Hepatic stellate cell (primary cell): Measurements from ENCODE around the gene ANK3.

Source experiments
- DNase-seq: peaks from one replicate; pipeline ENCODE4 v3.0.0; 2011; ENCODE audit warnings: low spot score

ANK3 gene

DNA sequence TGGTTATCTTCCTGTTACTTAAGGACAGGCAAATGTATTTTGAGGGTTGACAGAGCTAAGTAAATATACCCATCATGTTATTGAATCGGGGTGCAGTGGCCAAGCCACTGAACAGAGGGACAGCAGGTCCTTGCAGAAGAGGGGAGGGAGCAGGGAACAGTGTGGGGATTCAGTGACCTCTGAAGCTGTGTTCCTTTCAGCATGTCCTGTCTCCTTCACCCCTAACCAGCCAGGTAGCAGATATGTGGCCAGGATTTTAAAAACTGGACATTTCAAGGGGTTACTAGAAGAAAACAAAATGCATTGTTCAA, 12.7 kb downstream of the ANK3 start:
- no peak for DNase-seq

DNA sequence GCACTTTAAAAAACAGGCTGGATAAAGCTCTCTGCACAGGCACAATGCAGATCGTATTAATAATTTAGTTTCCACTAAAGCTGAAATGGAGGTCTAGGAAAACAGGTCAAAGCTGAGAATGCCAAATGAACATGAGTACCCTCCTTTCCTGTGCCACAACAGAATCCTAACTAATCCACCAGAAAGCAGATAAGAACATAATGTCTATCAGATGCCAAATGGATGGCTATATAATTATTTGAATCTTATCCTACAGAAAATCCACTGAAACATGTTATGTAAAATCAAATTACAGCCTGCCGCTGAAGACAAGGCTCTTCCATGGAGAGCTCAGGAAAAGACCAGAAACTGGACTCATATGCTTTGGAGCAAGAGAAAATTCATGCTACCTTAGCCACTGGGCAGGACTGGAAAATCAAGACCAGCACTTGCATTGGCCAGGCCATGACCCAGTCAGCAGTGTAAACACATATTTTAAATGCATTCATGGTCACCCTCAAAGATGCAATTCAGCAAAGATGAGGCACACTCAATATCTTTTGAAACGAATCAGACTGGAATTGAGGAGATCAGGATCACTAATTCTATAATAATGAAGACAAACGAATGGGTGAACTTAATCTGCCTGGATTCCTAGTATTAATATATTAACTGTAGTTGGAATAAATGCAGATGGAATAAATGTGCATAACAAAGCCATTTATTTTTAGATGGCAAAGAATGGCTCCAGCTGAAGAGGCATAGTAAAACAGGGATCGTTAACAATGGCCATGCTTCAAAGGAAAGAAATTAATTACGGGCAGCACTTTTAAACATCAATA, 13.2 kb downstream of the ANK3 start:
- no peak for DNase-seq

DNA sequence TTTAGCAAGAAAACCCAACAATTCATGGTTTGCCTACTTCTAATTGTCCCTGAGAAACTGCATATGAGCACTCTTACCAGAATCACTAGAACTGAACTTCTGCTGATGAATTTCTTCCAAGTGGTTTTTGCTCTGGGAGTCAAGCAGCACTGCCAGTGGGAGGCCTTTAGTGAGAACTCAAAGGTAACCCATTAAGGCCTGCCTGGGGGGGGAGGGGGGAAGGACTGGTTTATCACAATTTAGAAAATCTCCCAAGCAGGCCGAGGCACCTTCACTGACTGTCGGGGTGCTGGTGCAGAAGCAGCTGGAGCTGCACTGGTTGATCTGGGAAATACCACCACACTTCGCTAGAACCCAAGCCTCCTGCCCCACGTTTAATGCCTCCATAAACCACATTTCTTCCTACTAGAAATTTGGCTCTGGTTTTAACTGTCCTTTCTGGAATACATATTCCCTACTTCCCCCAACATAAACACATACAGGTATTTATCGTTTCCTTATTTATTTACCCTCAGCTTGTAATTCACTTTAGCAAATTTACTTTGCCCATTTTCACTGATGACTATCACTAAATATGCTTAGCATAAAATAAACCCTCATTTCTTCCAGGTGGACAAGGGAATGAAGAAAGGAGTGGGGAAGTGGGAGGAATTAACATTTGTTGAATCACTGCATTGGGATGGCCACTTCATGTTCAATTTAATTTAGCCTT, 14.2 kb downstream of the ANK3 start:
- DNase-seq, result no peak

DNA sequence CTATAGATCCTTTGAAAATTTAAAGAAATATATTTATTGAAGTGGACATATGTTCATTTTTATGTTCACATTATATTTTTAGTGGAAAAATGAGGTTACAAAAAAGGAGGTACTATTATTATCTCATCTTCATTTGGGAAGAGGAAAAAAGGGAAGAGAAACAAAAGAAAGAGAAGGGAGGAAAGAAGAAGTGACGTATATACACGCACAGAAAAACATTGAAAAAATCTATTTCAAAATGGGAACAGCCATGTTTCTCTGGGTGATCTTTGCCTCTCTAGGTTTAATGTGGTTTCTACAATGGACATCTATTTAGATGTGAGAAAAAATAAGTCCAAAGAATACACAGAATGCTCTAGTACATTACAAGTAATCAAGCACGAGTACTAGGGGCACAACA, 14.8 kb downstream of the ANK3 start:
- DNase-seq, result no peak

DNA sequence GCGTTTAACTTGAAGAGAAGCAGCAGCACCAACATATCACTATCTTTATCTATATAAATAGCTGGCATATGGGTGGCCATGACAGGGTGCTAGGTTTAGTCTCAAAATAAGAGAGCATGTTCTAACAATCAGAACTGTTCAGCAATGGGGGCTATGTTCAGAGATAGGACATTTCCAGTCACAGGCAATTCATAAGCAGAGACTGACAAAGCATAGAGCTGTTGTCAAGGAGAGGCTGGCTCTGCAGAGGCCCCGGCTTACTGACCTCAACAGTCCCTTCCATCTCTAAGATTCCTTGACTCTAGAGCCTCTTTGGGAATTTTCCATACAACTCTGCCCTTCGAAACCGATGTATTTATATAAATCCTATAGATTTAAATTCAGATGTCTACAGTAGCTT, 17.2 kb downstream of the ANK3 start:
- DNase-seq, result no peak

DNA sequence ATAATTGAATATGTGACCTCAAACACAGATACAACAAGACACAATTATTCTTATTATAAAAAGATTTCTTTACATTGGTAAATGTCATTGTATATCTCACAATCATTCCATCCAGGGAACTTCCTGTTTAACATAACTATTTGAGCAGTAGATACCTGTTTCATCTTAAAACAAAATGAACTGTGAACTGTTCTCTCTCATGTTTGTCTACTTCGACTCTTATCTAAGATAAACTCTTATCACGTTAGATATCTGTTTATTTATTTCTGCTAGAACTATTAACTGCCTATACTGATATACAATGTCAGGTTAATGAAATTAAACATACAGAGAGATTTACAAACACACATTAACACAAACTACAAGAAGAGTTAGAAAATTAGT, 20.1 kb downstream of the ANK3 start:
- DNase-seq, result no peak

DNA sequence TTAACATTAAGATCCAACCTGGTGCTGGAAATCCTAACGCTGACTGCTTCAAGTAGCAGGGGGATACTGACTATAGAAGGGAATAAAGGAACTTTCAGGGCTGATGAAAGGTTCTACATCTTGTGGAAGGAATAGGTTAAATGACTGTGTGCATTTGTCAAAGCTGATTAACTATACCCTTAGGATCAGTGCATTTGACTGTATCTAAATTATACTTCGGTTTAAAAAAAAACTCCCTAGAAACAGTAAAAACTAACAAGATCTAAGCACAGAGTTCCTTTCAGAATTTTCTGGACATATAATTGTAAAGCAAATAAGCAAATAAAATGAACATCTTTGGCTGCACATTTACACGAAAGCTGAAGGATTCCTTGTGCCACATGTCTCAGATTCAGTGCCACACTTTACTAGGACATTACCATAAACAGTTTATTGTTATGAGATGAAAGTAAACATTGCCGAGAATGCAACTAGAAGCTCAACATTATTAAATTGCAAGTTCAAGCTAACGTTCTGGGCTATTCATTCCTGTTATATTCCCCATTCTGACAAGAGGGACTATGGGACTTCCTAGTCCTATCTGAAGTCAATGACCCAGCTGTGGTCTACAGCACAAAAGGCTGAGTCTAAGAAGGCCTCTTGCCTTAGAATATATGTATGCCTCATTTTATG, 20.7 kb downstream of the ANK3 start:
- no peak for DNase-seq

DNA sequence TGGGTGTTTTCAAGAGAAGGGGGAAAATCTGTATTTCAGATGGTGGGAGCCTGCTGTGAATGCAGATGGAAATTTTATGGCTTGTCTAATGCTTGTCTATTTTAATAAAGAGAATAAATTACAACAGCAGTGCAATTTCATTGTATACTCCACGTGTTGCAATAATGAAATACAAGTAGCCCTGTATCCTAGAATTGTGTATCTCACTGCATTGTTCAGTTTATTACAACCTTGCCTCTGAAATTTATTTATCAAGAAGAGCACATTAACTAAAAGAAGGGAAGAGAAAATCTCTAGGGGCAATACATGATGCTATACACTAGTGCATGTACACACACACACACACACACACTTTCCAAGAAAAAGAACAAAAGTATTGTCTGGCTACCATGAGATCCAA, 21.8 kb downstream of the ANK3 start:
- DNase-seq, result no peak

DNA sequence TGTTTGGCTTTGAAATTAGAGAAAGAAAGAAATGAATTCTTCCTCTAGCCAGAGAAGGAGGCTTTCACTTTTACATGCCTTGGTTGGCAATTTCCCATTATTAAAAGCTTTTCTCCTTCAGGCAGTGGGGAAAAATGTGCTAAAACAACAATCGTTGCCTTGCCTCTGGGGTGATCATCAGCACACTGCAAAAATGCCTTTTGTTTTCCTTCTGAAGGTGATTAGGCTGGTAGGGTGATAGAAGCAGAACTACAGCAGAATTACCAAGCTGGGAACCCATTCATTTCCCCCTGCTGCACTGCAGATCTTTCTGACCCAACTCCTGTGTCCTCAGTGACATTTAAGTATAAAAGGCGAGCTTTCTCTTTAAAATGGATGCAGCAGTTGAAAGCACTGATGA, 22.2 kb downstream of the ANK3 start:
- no peak for DNase-seq

DNA sequence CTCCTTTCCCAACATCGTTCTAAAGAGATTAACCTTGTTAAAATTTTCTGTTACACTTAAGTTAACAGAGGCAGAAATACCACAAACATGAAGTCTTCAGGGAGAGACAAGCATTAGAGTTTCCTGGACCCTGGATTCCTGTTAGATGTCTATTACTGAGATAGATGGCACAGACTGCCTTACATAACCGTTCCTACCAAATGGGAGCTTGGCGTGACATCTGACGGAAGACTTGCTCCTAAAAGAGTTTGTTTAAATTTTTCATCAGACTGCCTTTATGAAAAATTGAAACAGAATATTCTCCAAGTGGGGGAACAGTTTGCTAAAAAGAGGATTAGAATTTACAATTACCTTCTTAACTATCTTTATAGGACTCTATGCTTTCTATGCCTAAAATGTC, 22.7 kb downstream of the ANK3 start:
- no peak for DNase-seq

DNA sequence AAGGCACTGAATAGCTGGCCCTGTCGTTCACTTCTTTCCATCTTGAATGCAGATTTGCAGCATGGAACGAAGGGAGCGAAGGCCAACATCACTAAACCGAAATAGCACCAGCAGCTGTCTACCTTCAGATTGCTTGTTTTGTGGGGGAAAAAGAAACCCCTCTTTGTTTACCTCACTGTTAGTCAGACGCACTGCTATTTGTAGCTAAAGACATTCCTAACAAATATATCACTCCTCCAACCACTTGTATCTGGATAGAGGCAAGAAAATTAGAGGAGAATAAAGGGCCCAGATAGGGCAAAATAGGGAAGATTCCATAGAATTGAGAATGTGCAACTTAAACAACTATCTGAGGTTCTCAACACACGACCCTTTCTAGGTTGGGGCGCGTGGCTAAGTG, 26.5 kb downstream of the ANK3 start:
- DNase-seq, result no peak

DNA sequence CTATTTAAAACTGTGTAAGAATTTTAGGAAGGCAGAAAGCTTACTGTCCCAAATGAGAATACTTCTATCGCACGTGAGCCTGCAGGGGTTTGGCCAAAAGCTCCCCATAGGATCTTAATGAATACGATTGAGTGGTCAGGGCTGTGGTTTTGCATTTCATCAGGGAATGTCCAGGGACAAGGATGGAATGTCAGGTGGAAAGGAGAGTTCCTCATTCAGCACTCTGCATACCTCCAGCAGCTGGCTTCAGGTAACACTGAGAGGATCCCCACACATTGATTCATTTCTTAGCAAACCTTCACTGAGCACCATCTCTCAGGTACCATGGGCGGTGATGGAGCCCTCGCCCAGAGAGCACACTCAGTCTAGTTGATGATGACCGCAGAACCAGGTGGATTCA, 27.2 kb downstream of the ANK3 start:
- DNase-seq, result no peak

DNA sequence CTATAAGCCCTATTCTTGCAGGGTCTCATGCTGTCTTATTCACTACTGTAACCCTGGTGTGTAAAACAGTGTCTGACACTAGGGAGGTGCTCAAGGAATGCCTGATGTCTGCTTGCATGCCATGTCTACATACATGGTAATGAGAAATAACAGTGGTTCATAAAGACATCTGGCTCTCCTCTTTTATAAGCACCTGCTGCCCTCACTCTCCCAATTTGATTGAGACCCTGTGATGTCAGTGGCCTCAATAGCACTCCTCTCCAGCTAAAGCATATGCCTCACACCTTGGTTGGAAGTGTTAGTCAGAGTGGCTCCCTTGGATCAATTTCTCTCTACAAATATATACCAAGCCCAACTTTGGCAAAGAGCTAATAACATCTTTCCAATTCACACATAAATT, 30.6 kb downstream of the ANK3 start:
- no peak for DNase-seq

DNA sequence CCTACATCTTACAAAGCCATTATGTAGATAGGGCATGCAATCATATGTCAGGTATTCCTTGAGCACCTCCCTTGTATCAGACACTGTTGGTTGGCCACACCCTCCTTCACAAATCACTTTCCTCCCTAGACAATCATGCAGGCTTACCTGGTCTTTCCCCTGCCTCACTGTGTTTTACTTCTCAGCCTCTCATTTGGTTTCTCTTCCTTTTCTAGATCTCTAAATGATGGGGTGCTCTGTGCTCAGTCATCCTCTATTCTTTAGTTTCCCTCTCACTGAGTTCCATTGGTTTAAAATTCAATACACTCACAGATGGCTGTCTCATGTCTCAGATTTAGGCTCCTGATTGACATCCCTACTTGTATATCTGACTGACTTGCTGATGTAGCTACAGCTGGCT, 31.4 kb downstream of the ANK3 start:
- no peak for DNase-seq

DNA sequence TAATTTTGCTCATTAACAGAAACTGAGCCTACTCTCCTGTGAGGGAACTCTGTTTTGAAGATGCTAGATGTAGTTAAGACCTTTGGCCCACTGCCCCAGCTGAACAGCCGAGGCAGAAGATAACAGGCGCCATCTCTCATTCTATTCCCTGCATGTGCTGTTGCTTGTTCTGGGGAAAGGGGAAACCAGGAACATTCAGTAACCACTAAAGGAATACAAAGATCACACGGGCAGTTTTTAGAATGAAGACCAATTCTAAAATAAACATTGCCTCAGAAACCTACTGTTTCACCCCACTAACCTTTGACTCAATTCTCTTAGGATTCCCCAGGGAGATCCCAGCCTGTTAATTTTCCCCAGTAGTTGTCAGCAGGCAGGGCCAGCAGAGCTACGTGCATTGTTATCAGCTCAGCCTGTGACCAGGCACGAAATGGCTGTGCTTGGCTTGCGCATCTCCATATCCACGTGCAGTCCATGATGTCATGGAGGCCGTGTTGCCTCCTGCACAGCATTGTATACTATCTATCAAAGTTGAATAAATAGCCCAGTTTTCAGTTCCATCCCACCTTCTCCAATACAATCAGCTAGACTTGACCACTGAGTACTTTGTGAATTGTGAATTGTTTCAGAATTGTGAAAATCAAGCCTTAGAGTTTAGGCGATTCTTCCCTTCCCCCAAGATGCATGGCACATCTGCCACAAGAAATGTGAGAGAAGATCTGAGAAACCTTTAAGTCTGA, 36.0 kb downstream of the ANK3 start:
- DNase-seq, result peak; percentile 41

DNA sequence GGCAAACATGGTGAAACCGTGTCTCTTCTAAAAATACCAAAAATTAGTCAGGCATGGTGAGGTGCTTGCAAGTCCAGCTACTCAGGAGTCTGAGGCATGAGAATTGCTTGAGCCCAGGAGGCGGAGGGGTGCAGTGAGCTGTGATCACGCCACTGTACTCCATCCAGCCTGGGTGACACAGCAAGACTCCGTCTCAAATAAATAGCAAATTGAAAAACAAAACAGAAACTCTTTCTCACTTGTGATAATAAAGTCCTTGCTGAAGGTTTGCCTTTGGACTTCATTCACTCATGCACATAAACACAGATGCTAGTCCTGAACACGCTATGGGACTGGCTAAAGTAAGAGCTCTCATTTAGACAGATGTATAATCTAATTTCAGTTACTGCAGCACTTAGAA, 37.6 kb downstream of the ANK3 start:
- no peak for DNase-seq

DNA sequence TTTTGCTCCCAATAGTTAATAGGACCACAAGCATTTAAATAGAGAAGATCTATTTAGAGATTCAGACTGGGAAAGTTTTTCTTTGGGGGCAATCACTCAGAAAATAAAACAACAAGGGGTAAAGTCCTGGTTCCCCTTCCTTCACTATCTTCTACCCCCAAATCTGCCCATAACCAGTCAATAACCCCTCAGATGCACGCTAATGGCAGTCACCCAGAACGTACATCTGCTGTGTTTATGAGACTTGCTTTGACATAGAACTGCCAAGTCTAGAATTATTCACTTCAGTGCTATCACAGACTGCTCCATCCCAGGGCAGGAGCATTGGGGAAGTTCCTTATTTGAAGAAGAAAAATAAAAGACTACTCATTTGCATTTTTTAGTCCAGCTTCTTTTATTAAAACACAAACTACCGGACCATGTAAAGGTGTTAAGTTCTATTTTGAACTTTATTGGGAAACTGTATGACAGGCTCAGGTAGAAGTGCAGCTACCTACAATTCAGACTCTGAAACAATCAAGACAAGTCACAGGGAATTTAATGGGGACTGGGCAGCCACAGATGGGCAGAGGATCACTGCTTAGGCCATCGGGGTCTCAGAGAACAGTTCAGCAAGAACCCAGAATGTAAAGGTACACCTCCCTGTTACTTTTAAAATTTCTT, 38.4 kb downstream of the ANK3 start:
- no peak for DNase-seq

DNA sequence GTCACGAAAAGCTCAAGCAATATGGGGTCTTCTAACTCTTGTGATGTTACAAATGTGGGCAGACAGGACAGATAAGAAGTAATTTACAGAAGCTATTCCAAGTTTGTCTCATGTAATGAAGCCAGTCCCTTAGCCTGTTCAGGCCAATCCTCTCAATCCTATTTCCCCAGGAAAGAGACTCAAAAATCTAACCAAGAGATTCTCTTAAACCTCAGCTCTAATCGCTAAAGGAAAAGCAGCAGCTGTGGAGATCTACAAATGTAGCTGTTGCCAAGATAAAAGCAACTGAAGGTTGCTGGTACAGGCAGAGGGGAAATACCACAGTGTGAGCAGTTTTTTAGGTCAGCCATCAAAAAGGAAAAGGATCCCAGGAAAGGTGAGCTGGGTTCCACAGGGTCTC, 39.3 kb downstream of the ANK3 start:
- DNase-seq, result no peak

DNA sequence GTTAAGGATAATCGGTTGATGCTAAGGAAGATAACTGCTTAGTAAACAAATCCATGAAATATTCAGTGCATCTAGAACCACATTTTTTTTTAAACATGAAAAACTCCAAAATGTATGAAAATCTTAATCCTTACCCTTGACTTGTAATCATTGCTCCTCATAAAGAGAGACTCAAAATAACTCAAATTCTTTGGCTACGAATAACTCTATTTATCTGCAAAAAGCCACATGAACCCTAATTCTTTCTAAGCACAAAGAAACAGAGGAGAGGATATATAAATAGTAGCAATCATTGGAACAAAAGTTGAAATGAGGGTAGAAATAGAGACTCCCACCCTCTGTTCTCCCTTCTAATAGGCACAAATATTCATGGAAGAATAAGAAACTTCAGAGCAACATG, 40.2 kb downstream of the ANK3 start:
- no peak for DNase-seq

DNA sequence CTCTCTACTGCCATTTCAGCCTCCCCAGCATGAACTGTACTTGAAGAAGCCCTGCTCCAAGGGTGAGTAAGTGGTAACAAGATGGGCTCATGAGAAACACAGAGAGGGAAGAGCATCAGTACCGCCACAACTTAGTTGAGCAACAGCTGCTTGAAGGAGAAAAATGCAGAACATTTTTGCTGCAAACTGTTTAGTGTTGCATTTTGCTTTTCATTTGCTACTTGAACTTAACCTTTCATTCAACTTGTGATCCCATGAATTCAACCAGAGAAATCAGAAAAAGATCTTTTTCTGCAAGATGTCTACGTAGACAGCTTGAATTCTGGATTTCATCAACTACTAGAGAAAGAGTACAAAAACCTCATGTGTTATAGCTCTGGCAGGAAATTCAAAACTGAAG, 40.7 kb downstream of the ANK3 start:
- DNase-seq, result no peak

DNA sequence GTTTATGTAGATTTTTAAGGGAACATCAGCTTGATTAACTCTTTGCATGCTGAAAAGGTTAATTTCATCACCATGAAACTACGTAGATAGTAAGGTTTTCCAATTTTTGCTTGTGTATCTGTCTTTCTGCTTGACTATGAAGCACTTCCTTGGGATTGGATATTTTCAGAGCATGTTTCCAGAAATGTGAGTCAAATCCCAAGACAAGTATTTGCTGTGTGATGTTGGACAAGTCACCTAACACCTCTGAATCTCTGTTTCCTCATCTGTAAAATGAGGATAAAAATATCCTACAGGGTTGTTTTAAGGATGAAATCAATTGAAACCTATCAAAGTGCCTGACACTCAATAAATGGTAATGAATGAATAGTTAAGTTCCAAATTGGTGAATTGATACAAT, 42.4 kb downstream of the ANK3 start:
- DNase-seq, result no peak

DNA sequence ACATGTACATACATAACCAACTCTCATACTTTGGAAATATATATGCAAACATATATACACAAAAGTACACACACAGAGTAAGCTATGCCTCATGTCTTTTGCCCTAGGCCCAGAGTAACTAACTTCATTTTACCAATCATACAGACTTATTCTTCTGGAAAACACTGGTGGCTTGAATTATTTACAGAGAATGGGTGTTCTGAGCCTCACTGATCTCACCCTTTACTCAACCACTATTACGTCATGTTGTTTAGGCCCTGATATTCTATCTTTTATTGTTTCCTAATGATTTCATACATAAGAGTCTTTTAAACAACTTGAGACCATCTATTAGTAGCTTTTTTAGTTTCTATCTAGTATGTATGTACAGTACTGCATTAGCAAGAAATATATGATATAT, 43.0 kb downstream of the ANK3 start:
- DNase-seq, result no peak
